HEK293 (cell line): ENCODE results near the gene BRCC3.

ENCODE experiments used
- KLF1 ChIP-seq: fragments of 450-650 bp; formaldehyde crosslinking; IDR thresholded peaks from 2 replicates; pipeline ENCODE4 v1.5.1; 2016; ENCODE audit warnings: missing biosample characterization, missing genetic modification characterization
- KLF10 ChIP-seq: fragments of 450-650 bp; IDR thresholded peaks from 2 replicates; pipeline ENCODE4 v1.5.1; 2018; ENCODE audit warnings: missing biosample characterization, mild to moderate bottlenecking, missing genetic modification characterization
- KLF16 ChIP-seq: fragments of 450-650 bp; formaldehyde crosslinking; IDR thresholded peaks from 2 replicates; pipeline ENCODE4 v1.5.1; 2017; ENCODE audit warnings: missing biosample characterization, missing genetic modification characterization
- KLF7 ChIP-seq: fragments of 450-650 bp; formaldehyde crosslinking; IDR thresholded peaks from 2 replicates; pipeline ENCODE4 v1.5.1; 2016; ENCODE audit warnings: missing biosample characterization, missing genetic modification characterization, borderline replicate concordance
- KLF8 ChIP-seq: fragments of 450-650 bp; formaldehyde crosslinking; IDR thresholded peaks from 2 replicates; pipeline ENCODE4 v1.5.1; 2016; ENCODE audit warnings: missing biosample characterization, missing genetic modification characterization
- OSR2 ChIP-seq: fragments of 450-650 bp; formaldehyde crosslinking; IDR thresholded peaks from 2 replicates; pipeline ENCODE4 v1.5.1; 2016; ENCODE audit warnings: missing biosample characterization, missing genetic modification characterization
- PRDM1 ChIP-seq: fragments of 450-650 bp; formaldehyde crosslinking; IDR thresholded peaks from 2 replicates; pipeline ENCODE4; 2016; ENCODE audit warnings: missing biosample characterization, missing genetic modification characterization
- RBAK ChIP-seq: fragments of 450-650 bp; formaldehyde crosslinking; IDR thresholded peaks from 2 replicates; pipeline ENCODE4 v1.5.1; 2016; ENCODE audit warnings: missing biosample characterization, missing genetic modification characterization
- SP3 ChIP-seq: fragments of 450-650 bp; formaldehyde crosslinking; IDR thresholded peaks from 2 replicates; pipeline ENCODE4 v1.5.1; 2016; ENCODE audit warnings: missing biosample characterization, missing genetic modification characterization
- SP7 ChIP-seq: fragments of 450-650 bp; formaldehyde crosslinking; IDR thresholded peaks from 2 replicates; pipeline ENCODE4 v1.5.1; 2016; ENCODE audit warnings: missing biosample characterization, missing genetic modification characterization
- WT1 ChIP-seq: fragments of 450-650 bp; formaldehyde crosslinking; IDR thresholded peaks from 2 replicates; pipeline ENCODE4 v1.5.1; 2016; ENCODE audit warnings: missing biosample characterization, missing genetic modification characterization
- ZBTB17 ChIP-seq: fragments of 450-650 bp; formaldehyde crosslinking; IDR thresholded peaks from 2 replicates; pipeline ENCODE4 v1.5.1; 2016; ENCODE audit warnings: missing biosample characterization, missing genetic modification characterization
- ZBTB20 ChIP-seq: fragments of 450-650 bp; formaldehyde crosslinking; IDR thresholded peaks from 2 replicates; pipeline ENCODE4 v1.5.1; 2016; ENCODE audit warnings: missing biosample characterization, missing genetic modification characterization
- ZBTB21 ChIP-seq: fragments of 450-650 bp; formaldehyde crosslinking; IDR thresholded peaks from 2 replicates; pipeline ENCODE4 v1.5.1; 2017; ENCODE audit warnings: missing biosample characterization, missing genetic modification characterization
- ZBTB7A ChIP-seq: fragments of 450-650 bp; formaldehyde crosslinking; IDR thresholded peaks from 2 replicates; pipeline ENCODE4 v1.5.1; 2016; ENCODE audit warnings: low read depth, missing biosample characterization, missing genetic modification characterization
- ZEB2 ChIP-seq: fragments of 450-650 bp; formaldehyde crosslinking; IDR thresholded peaks from 2 replicates; pipeline ENCODE4 v1.5.1; 2016; ENCODE audit warnings: missing biosample characterization, missing genetic modification characterization
- ZNF24 ChIP-seq: fragments of 450-650 bp; formaldehyde crosslinking; IDR thresholded peaks from 2 replicates; pipeline ENCODE4 v1.5.1; 2016; ENCODE audit warnings: missing biosample characterization, missing genetic modification characterization
- ZNF266 ChIP-seq: fragments of 450-650 bp; formaldehyde crosslinking; IDR thresholded peaks from 2 replicates; pipeline ENCODE4 v1.5.1; 2016; ENCODE audit warnings: missing biosample characterization, missing genetic modification characterization, low read depth
- ZNF394 ChIP-seq: fragments of 450-650 bp; formaldehyde crosslinking; IDR thresholded peaks from 2 replicates; pipeline ENCODE4 v1.5.1; 2016; ENCODE audit warnings: missing biosample characterization, missing genetic modification characterization, mild to moderate bottlenecking, moderate library complexity, borderline replicate concordance
- ZNF561 ChIP-seq: fragments of 450-650 bp; IDR thresholded peaks from 2 replicates; pipeline ENCODE4 v1.5.1; 2018; ENCODE audit warnings: missing biosample characterization, missing genetic modification characterization, borderline replicate concordance
- ZNF596 ChIP-seq: fragments of 450-650 bp; IDR thresholded peaks from 2 replicates; pipeline ENCODE4 v1.5.0; 2018; ENCODE audit warnings: missing biosample characterization, mild to moderate bottlenecking, missing genetic modification characterization, moderate library complexity
- ZNF600 ChIP-seq: fragments of 450-650 bp; formaldehyde crosslinking; IDR thresholded peaks from 2 replicates; pipeline ENCODE4 v1.5.1; 2016; ENCODE audit warnings: missing biosample characterization, missing genetic modification characterization
- TF ChIP-seq, protein P1 (sequence below): fragments of 450-650 bp; formaldehyde crosslinking; conservative IDR thresholded peaks from 2 replicates; pipeline ENCODE4 v1.5.1; 2016; ENCODE audit warnings: low read depth, missing biosample characterization, missing genetic modification characterization
- TF ChIP-seq, protein P2 (sequence below): fragments of 450-650 bp; formaldehyde crosslinking; IDR thresholded peaks from 2 replicates; pipeline ENCODE4 v1.5.1; 2016; ENCODE audit warnings: missing biosample characterization, missing genetic modification characterization
- TF ChIP-seq, protein P3 (sequence below): fragments of 450-650 bp; formaldehyde crosslinking; IDR thresholded peaks from 2 replicates; pipeline ENCODE4 v1.5.1; 2016; ENCODE audit warnings: missing biosample characterization, missing genetic modification characterization
- TF ChIP-seq, protein P4 (sequence below): fragments of 450-650 bp; formaldehyde crosslinking; IDR thresholded peaks from 2 replicates; pipeline ENCODE4 v1.5.1; 2016; ENCODE audit warnings: missing biosample characterization, missing genetic modification characterization
- TF ChIP-seq, protein P5 (sequence below): fragments of 450-650 bp; formaldehyde crosslinking; IDR thresholded peaks from 2 replicates; pipeline ENCODE4 v1.5.1; 2017; ENCODE audit warnings: missing biosample characterization, mild to moderate bottlenecking, missing genetic modification characterization, moderate library complexity
- TF ChIP-seq, protein P6 (sequence below): fragments of 450-650 bp; formaldehyde crosslinking; optimal IDR thresholded peaks from 2 replicates; pipeline ENCODE3; 2016; ENCODE audit warnings: missing biosample characterization, mild to moderate bottlenecking, missing genetic modification characterization

BRCC3 gene

DNA sequence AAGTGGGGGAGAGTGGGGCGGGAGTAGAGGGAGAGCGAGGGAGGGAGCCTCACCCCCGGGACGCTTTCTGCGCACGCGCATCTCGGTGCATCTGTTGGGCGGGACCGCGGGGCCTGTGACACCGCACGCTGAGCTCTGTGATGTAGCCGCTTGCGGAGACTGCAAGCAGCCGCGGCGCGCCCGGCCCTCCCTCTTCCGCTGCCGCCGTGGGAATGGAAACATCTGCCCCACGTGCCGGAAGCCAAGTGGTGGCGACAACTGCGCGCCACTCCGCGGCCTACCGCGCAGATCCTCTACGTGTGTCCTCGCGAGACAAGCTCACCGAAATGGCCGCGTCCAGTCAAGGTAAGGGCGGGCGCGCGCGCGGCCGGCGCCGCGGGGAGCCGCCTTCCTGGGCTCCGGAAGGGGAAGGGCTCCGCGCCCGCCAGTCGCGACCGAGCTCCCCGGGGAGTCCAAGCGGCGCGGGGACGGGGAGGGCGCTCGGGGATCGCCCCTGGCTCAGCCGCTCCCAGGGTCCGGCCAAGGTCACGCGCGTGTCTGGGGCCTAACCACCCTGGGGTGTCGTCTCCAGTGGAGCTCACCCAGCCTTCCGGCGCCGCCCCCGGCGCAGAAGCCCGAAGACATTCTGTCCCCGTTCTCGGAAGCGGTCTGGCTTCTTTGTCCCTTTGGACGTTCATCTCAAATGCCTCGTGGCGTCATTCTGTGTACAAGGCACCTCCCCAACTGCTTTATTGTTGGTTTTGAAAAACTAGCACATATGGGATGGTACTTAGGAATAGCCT, 44.4 kb upstream of the BRCC3 start, which contains the start of gene FUNDC2 (continued):
- peak; percentile 74 for TF ChIP-seq ZNF561 (tag by site-specific recombination)
- TF ChIP-seq, protein P1, sequence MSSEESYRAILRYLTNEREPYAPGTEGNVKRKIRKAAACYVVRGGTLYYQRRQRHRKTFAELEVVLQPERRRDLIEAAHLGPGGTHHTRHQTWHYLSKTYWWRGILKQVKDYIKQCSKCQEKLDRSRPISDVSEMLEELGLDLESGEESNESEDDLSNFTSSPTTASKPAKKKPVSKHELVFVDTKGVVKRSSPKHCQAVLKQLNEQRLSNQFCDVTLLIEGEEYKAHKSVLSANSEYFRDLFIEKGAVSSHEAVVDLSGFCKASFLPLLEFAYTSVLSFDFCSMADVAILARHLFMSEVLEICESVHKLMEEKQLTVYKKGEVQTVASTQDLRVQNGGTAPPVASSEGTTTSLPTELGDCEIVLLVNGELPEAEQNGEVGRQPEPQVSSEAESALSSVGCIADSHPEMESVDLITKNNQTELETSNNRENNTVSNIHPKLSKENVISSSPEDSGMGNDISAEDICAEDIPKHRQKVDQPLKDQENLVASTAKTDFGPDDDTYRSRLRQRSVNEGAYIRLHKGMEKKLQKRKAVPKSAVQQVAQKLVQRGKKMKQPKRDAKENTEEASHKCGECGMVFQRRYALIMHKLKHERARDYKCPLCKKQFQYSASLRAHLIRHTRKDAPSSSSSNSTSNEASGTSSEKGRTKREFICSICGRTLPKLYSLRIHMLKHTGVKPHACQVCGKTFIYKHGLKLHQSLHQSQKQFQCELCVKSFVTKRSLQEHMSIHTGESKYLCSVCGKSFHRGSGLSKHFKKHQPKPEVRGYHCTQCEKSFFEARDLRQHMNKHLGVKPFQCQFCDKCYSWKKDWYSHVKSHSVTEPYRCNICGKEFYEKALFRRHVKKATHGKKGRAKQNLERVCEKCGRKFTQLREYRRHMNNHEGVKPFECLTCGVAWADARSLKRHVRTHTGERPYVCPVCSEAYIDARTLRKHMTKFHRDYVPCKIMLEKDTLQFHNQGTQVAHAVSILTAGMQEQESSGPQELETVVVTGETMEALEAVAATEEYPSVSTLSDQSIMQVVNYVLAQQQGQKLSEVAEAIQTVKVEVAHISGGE (tag by site-specific recombination): peak; percentile 91
- TF ChIP-seq ZNF266 (tag by site-specific recombination): no peak
- peak; percentile 67; the same call in 1 of the 2 replicates for TF ChIP-seq SP3 (tag by site-specific recombination)
- no peak for TF ChIP-seq ZNF24
- TF ChIP-seq KLF8: peak; percentile 84
- TF ChIP-seq ZBTB17: peak; percentile 64
- TF ChIP-seq PRDM1: peak; percentile 73
- TF ChIP-seq KLF1: peak; percentile 65
- TF ChIP-seq ZNF394: peak; percentile 30; the same call in 1 of the 2 replicates
- TF ChIP-seq ZBTB20 (tag by site-specific recombination): peak; percentile 38; the same call in 1 of the 2 replicates
- peak; percentile 65 for TF ChIP-seq ZNF600
- TF ChIP-seq ZEB2 (tag by site-specific recombination): peak; percentile 88
- TF ChIP-seq ZBTB21 (tag by site-specific recombination): peak; percentile 42
- TF ChIP-seq RBAK (tag by site-specific recombination): no peak
- peak; percentile 64 for TF ChIP-seq SP7 (tag by site-specific recombination)
- peak; percentile 24; the same call in 1 of the 2 replicates for TF ChIP-seq KLF7 (tag by site-specific recombination)
- TF ChIP-seq KLF16 (tag by site-specific recombination): 0 out of 2 replicates have a peak, but pooled peaks have one; percentile 41
- TF ChIP-seq ZBTB7A (tag by site-specific recombination): 0 out of 2 replicates have a peak, but pooled peaks have one; percentile 23
- TF ChIP-seq, protein P2, sequence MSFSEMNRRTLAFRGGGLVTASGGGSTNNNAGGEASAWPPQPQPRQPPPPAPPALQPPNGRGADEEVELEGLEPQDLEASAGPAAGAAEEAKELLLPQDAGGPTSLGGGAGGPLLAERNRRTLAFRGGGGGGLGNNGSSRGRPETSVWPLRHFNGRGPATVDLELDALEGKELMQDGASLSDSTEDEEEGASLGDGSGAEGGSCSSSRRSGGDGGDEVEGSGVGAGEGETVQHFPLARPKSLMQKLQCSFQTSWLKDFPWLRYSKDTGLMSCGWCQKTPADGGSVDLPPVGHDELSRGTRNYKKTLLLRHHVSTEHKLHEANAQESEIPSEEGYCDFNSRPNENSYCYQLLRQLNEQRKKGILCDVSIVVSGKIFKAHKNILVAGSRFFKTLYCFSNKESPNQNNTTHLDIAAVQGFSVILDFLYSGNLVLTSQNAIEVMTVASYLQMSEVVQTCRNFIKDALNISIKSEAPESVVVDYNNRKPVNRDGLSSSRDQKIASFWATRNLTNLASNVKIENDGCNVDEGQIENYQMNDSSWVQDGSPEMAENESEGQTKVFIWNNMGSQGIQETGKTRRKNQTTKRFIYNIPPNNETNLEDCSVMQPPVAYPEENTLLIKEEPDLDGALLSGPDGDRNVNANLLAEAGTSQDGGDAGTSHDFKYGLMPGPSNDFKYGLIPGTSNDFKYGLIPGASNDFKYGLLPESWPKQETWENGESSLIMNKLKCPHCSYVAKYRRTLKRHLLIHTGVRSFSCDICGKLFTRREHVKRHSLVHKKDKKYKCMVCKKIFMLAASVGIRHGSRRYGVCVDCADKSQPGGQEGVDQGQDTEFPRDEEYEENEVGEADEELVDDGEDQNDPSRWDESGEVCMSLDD (tag by site-specific recombination): peak; percentile 35; the same call in 1 of the 2 replicates
- TF ChIP-seq, protein P3, sequence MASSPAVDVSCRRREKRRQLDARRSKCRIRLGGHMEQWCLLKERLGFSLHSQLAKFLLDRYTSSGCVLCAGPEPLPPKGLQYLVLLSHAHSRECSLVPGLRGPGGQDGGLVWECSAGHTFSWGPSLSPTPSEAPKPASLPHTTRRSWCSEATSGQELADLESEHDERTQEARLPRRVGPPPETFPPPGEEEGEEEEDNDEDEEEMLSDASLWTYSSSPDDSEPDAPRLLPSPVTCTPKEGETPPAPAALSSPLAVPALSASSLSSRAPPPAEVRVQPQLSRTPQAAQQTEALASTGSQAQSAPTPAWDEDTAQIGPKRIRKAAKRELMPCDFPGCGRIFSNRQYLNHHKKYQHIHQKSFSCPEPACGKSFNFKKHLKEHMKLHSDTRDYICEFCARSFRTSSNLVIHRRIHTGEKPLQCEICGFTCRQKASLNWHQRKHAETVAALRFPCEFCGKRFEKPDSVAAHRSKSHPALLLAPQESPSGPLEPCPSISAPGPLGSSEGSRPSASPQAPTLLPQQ (tag by site-specific recombination): peak; percentile 72; the same call in 1 of the 2 replicates
- 0 out of 2 replicates have a peak, but pooled peaks have one; percentile 1 for TF ChIP-seq ZNF596 (tag by site-specific recombination)
- TF ChIP-seq, protein P4, sequence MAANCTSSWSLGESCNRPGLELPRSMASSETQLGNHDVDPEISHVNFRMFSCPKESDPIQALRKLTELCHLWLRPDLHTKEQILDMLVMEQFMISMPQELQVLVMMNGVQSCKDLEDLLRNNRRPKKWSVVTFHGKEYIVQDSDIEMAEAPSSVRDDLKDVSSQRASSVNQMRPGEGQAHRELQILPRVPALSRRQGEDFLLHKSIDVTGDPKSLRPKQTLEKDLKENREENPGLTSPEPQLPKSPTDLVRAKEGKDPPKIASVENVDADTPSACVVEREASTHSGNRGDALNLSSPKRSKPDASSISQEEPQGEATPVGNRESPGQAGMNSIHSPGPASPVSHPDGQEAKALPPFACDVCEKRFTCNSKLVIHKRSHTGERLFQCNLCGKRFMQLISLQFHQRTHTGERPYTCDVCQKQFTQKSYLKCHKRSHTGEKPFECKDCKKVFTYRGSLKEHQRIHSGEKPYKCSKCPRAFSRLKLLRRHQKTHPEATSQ (tag by site-specific recombination): no peak
- TF ChIP-seq, protein P5, sequence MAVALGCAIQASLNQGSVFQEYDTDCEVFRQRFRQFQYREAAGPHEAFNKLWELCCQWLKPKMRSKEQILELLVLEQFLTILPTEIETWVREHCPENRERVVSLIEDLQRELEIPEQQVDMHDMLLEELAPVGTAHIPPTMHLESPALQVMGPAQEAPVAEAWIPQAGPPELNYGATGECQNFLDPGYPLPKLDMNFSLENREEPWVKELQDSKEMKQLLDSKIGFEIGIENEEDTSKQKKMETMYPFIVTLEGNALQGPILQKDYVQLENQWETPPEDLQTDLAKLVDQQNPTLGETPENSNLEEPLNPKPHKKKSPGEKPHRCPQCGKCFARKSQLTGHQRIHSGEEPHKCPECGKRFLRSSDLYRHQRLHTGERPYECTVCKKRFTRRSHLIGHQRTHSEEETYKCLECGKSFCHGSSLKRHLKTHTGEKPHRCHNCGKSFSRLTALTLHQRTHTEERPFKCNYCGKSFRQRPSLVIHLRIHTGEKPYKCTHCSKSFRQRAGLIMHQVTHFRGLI (tag by site-specific recombination): peak; percentile 83
- TF ChIP-seq WT1 (tag by site-specific recombination): peak; percentile 49
- TF ChIP-seq OSR2: peak; percentile 79
- peak; percentile 60; the same call in 1 of the 2 replicates for TF ChIP-seq KLF10
- TF ChIP-seq, protein P6, sequence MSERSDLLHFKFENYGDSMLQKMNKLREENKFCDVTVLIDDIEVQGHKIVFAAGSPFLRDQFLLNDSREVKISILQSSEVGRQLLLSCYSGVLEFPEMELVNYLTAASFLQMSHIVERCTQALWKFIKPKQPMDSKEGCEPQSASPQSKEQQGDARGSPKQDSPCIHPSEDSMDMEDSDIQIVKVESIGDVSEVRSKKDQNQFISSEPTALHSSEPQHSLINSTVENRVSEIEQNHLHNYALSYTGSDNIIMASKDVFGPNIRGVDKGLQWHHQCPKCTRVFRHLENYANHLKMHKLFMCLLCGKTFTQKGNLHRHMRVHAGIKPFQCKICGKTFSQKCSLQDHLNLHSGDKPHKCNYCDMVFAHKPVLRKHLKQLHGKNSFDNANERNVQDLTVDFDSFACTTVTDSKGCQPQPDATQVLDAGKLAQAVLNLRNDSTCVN: peak; percentile 96
